Neuronal stem cell (in vitro differentiated cells): ENCODE results near the gene CTSV.
"Not testable (repeated sequence)": the region's sequence is repeated elsewhere in the genome, so short reads cannot be mapped to it uniquely, and the experiment has no call there.

Experiments
- DNase-seq: peaks from one replicate; pipeline ENCODE4 v3.0.0-alpha.2; 2013; ENCODE audit warnings: low spot score
- H2AFZ ChIP-seq: one replicate; pipeline ENCODE4 v1.6.1; 2013; ENCODE audit warnings: mild to moderate bottlenecking, low read length, inconsistent platforms
- H2AK5ac ChIP-seq: 2 replicates; pipeline ENCODE4 v1.6.1; 2013; ENCODE audit warnings: low read depth, mild to moderate bottlenecking, inconsistent platforms, low read length, moderate library complexity, mixed read lengths
- H2BK120ac ChIP-seq: 2 replicates; pipeline ENCODE4 v1.6.1; 2013; ENCODE audit warnings: low read depth, mild to moderate bottlenecking, inconsistent platforms, low read length, moderate library complexity, mixed read lengths
- H2BK12ac ChIP-seq: one replicate; pipeline ENCODE4 v1.6.1; 2013; ENCODE audit warnings: low read length, inconsistent platforms
- H2BK15ac ChIP-seq: 2 replicates; pipeline ENCODE4 v1.6.1; 2013; ENCODE audit warnings: mild to moderate bottlenecking, low read length, inconsistent platforms, mixed read lengths
- H2BK5ac ChIP-seq: one replicate; pipeline ENCODE4 v1.6.1; 2013; ENCODE audit warnings: inconsistent platforms, mild to moderate bottlenecking, low read length, moderate library complexity
- H3K14ac ChIP-seq: one replicate; pipeline ENCODE4 v1.6.1; 2013; ENCODE audit warnings: low read length, inconsistent platforms
- H3K18ac ChIP-seq: 2 replicates; pipeline ENCODE4 v1.6.1; 2013; ENCODE audit warnings: low read length, inconsistent platforms
- H3K23ac ChIP-seq: 2 replicates; pipeline ENCODE4 v1.6.1; 2013; ENCODE audit warnings: low read depth, mild to moderate bottlenecking, mixed read lengths, low read length, inconsistent platforms; ENCODE audit not compliant: poor library complexity
- H3K27ac ChIP-seq: replicated peaks from 3 replicates; pipeline ENCODE4 v1.5.1; 2013; ENCODE audit warnings: low read length, inconsistent platforms
- H3K27me3 ChIP-seq, 3 experiments: 2 replicates each; pipeline ENCODE4 v1.6.1; 2013; ENCODE audit warnings: low read length in 3 of 3, mild to moderate bottlenecking in 2 of 3, inconsistent platforms in 1 of 3, low read depth in 1 of 3, mixed read lengths in 1 of 3, moderate library complexity in 1 of 3; ENCODE audit not compliant: control insufficient read depth in 3 of 3, insufficient read depth in 3 of 3
- H3K36me3 ChIP-seq, 2 donors: replicated peaks in 1 of 2; 2 replicates each; pipeline ENCODE4 v1.6.1; 2013; ENCODE audit warnings: low read length in 2 of 2; ENCODE audit not compliant: control insufficient read depth in 2 of 2, insufficient read depth in 2 of 2
- H3K4ac ChIP-seq: 2 replicates; pipeline ENCODE4 v1.6.1; 2013; ENCODE audit warnings: inconsistent platforms, mild to moderate bottlenecking, low read length, moderate library complexity
- H3K4me1 ChIP-seq, 2 donors: 1 replicate in 1 of 2; 2 replicates in 1 of 2; pipeline ENCODE4 v1.6.1; 2013; ENCODE audit warnings: low read length in 2 of 2, low read depth in 1 of 2; ENCODE audit not compliant: control insufficient read depth in 2 of 2, insufficient read depth in 1 of 2
- H3K4me2 ChIP-seq: one replicate; pipeline ENCODE4 v1.6.1; 2013; ENCODE audit warnings: mild to moderate bottlenecking, low read length, inconsistent platforms; ENCODE audit not compliant: insufficient read depth, poor library complexity, severe bottlenecking
- H3K4me3 ChIP-seq, 2 donors: 2 replicates each; pipeline ENCODE4 v1.5.1; 2013; ENCODE audit warnings: low read length in 2 of 2, mild to moderate bottlenecking in 2 of 2, inconsistent platforms in 1 of 2, moderate library complexity in 1 of 2
- H3K79me1 ChIP-seq: one replicate; pipeline ENCODE4 v1.6.1; 2013; ENCODE audit warnings: low read depth, mild to moderate bottlenecking, inconsistent platforms, low read length, moderate library complexity
- H3K9ac ChIP-seq: one replicate; pipeline ENCODE4 v1.6.1; 2013; ENCODE audit warnings: mild to moderate bottlenecking, low read depth, low read length, inconsistent platforms; ENCODE audit not compliant: poor library complexity
- H3K9me3 ChIP-seq, 2 donors: replicated peaks in 1 of 2; 2 replicates each; pipeline versions ENCODE3 to v1.6.1; 2013; ENCODE audit warnings: low read length in 2 of 2, mild to moderate bottlenecking in 2 of 2, inconsistent platforms in 1 of 2, low read depth in 1 of 2, mixed read lengths in 1 of 2, moderate library complexity in 1 of 2; ENCODE audit not compliant: control insufficient read depth in 2 of 2, insufficient read depth in 1 of 2
- H4K8ac ChIP-seq: one replicate; pipeline ENCODE4 v1.6.1; 2013; ENCODE audit warnings: low read depth, mild to moderate bottlenecking, inconsistent platforms, low read length, moderate library complexity
- H4K91ac ChIP-seq: one replicate; pipeline ENCODE4 v1.6.1; 2013; ENCODE audit warnings: low read length, low read depth, mild to moderate bottlenecking, inconsistent platforms; ENCODE audit not compliant: poor library complexity
- WGBS, 2 donors: extraction: QIAGEN DNeasy Blood & Tissue Kit; methylation state at CpG; one replicate each; pipeline ENCODE4 v1.1.7; 2013; ENCODE audit warnings: missing lambda C conversion rate in 2 of 2, mixed read lengths in 1 of 2; ENCODE audit not compliant: insufficient read length in 2 of 2, insufficient replicate concordance in 1 of 2; ENCODE audit errors: extremely low coverage in 2 of 2; 5-methylcytosine and 5-hydroxymethylcytosine counted together

CTSV gene

DNA sequence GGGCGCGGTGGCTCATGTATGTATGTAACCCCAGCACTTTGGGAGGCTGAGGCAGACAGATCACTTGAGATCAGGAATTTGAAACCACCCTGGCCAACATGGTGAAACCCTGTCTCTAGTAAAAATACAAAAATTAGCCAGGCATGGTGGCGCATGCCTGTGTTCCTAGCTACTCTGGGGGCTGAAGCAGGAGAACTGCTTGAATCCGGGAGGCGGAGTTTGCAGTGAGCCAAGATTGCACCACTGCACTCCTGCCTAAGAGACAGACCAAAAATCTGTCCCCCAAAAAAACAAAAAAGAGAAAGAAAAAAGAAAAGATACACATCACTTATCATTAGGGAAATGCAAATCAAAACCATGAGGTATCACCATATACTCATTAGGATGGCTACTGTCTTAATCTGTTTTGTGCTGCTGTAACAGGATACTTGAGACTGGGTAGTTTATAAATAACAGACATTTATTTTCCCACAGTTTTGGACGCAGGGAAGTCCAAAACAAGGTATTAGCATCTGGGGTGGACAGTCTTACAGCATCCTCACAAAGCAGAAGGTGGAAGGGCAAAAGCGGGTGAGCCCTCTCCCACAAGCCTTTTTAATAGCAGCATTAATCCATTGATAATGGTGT, 55.3 kb downstream of the CTSV start:
- H3K4me3 ChIP-seq, H2AK5ac ChIP-seq, H3K14ac ChIP-seq, H3K27me3 ChIP-seq, H2BK5ac ChIP-seq, H3K9me3 ChIP-seq, H3K27ac ChIP-seq, H2AFZ ChIP-seq, H3K79me1 ChIP-seq, H3K4ac ChIP-seq, H3K23ac ChIP-seq, DNase-seq, H3K4me1 ChIP-seq, H4K8ac ChIP-seq, H3K36me3 ChIP-seq, H2BK12ac ChIP-seq, H2BK15ac ChIP-seq, H2BK120ac ChIP-seq, H3K18ac ChIP-seq, H3K9ac ChIP-seq, H4K91ac ChIP-seq, H3K4me2 ChIP-seq: not testable (repeated sequence)
- WGBS, 2 donors: no CpG with 5 or more reads among the region's 7 CpGs
